Measurements from ENCODE around the gene GOLGA3.

GRCh38 chr12:132813443-132813842 lies 15.2 kb downstream of the GOLGA3 start:
- TF ChIP-seq POLR2AphosphoS5 (IDR thresholded peaks at IDR 0.05; ENCODE audit: borderline replicate concordance, low read depth, low read length) (no peak), EZH2 (IDR thresholded peaks at IDR 0.05) (no peak), FOXP2 (optimal IDR thresholded peaks at IDR 0.05; ENCODE audit: control extremely low read depth, extremely low read length, insufficient read depth) (no peak)
